Stimulated activated naive CD8-positive, alpha-beta T cell treated with anti-CD3 and anti-CD28 coated beads, Interleukin-15, Interleukin-2, amounts not matched to agents 100 U/mL and 50 U/mL, for 24 hours (primary cell): ENCODE results near the gene CDH7.

Experiments used
- ATAC-seq: fragments of 150-1000 bp; cut with Tn5 transposase; one replicate; pipeline ENCODE4 v1.10.0; 2021
- DNase-seq: peaks from one replicate; pipeline ENCODE4 v3.0.0; 2021

The CDH7 gene

GRCh38 chr18:65750389-65751154, at the start of gene CDH7:
Gene CDH7 (plus strand): TSS chr18:65751012. CDS start chr18:65762843, 11,831 bp downstream.
- ATAC-seq (no peak), DNase-seq (no peak)

- no peak for ATAC-seq
- DNase-seq = no peak
Measured at GRCh38 chr18:65704046-65704445, 46.8 kb upstream of the CDH7 start.

- ATAC-seq (no peak), DNase-seq (no peak)
Measured at GRCh38 chr18:65706646-65707045, 44.2 kb upstream of the CDH7 start.

GRCh38 chr18:65711493-65711892, 39.3 kb upstream of the CDH7 start:
- no peak for ATAC-seq

GRCh38 chr18:65721619-65722018, 29.2 kb upstream of the CDH7 start:
- ATAC-seq (no peak), DNase-seq (no peak)

More at GRCh38 chr18:65711493-65711892, 39.3 kb upstream of the CDH7 start:
- DNase-seq = no peak

- DNase-seq = no peak
- no peak for ATAC-seq
Measured at GRCh38 chr18:65725251-65726050, 25.4 kb upstream of the CDH7 start.

GRCh38 chr18:65735155-65735554, 15.7 kb upstream of the CDH7 start:
- DNase-seq (no peak), ATAC-seq (no peak)

- no peak for ATAC-seq
- no peak for DNase-seq
Measured at GRCh38 chr18:65737471-65737955, 13.3 kb upstream of the CDH7 start.

- no peak for DNase-seq
- no peak for ATAC-seq
Measured at GRCh38 chr18:65746936-65747335, 3.9 kb upstream of the CDH7 start.

- DNase-seq (no peak), ATAC-seq (no peak)
Measured at GRCh38 chr18:65748321-65748720, 2.5 kb upstream of the CDH7 start.

- ATAC-seq (no peak), DNase-seq (no peak)
Measured at GRCh38 chr18:65749841-65750240, 971 bp upstream of the CDH7 start.

- DNase-seq (no peak), ATAC-seq (no peak)
Measured at GRCh38 chr18:65751155-65752085, 608 bp downstream of the CDH7 start.

- ATAC-seq = no peak
Measured at GRCh38 chr18:65752625-65753325, 2.0 kb downstream of the CDH7 start.

GRCh38 chr18:65753520-65753919, 2.7 kb downstream of the CDH7 start:
- ATAC-seq (no peak), DNase-seq (no peak)

More at GRCh38 chr18:65752625-65753325, 2.0 kb downstream of the CDH7 start:
- DNase-seq = no peak

- DNase-seq = no peak
- no peak for ATAC-seq
Measured at GRCh38 chr18:65754121-65754520, 3.3 kb downstream of the CDH7 start.

- ATAC-seq (no peak), DNase-seq (no peak)
Measured at GRCh38 chr18:65755616-65756015, 4.8 kb downstream of the CDH7 start.

GRCh38 chr18:65760457-65760856, 9.6 kb downstream of the CDH7 start:
- no peak for DNase-seq
- no peak for ATAC-seq

GRCh38 chr18:65761636-65762295, 11.0 kb downstream of the CDH7 start:
- ATAC-seq (no peak), DNase-seq (no peak)

GRCh38 chr18:65762556-65762955, 11.7 kb downstream of the CDH7 start:
- ATAC-seq = no peak
- no peak for DNase-seq

GRCh38 chr18:65767406-65767805, 16.6 kb downstream of the CDH7 start:
- ATAC-seq = no peak
- no peak for DNase-seq
